Stimulated activated naive B cell treated with anti-CD40 and anti-IgM and Interleukin-4, amounts not matched to agents 10 μg/mL and 1 μg/mL and 100 μg/mL, for 72 hours (primary cell): ENCODE results near the gene CCDC27.

Experiments used
- ATAC-seq, 2 donors: fragments of 150-1000 bp; cut with Tn5 transposase; replicated peaks; 2 replicates each; pipeline ENCODE4 v1.10.0; 2021; ENCODE audit warnings: moderate library complexity in 1 of 2
- DNase-seq: peaks from one replicate; pipeline ENCODE4 v3.0.0; 2021
- H3K27ac Mint-ChIP-seq: one replicate; pipeline ENCODE4 v1.8.0; 2022; ENCODE audit warnings: mild to moderate bottlenecking, mixed read lengths
- H3K27me3 Mint-ChIP-seq, 2 donors: one replicate each; pipeline ENCODE4 v1.8.0; 2022; ENCODE audit warnings: mixed read lengths in 2 of 2
- H3K36me3 Mint-ChIP-seq, 2 donors: one replicate each; pipeline ENCODE4 v1.8.0; 2022; ENCODE audit warnings: mixed read lengths in 2 of 2, mild to moderate bottlenecking in 1 of 2
- H3K4me1 Mint-ChIP-seq, 2 donors: one replicate each; pipeline ENCODE4 v1.8.0; 2022; ENCODE audit warnings: mixed read lengths in 2 of 2, mild to moderate bottlenecking in 1 of 2
- H3K4me3 Mint-ChIP-seq, 2 donors: one replicate each; pipeline ENCODE4 v1.8.0; 2022; ENCODE audit warnings: mild to moderate bottlenecking in 2 of 2, mixed read lengths in 2 of 2, moderate library complexity in 1 of 2
- H3K9me3 Mint-ChIP-seq, 2 donors: one replicate each; pipeline ENCODE4 v1.8.0; 2022; ENCODE audit warnings: mixed read lengths in 2 of 2, mild to moderate bottlenecking in 1 of 2

CCDC27 gene

GRCh38 chr1:3752400-3752945 lies at the start of gene CCDC27:
CCDC27 (plus strand) TSS chr1:3752450; CDS start chr1:3752482, 32 bp downstream.
- Mint-ChIP-seq H3K27me3 (peaks cover 19 to 28% of the 10 kb centered on the region in 2 donors), H3K4me1 (peaks cover 8 to 10% of the 10 kb centered on the region in 2 donors), H3K4me3 (no peak within 1 kb of the TSS), H3K9me3 (no peaks in the 10 kb centered on the region), H3K36me3 (no peaks in the 10 kb centered on the region), H3K27ac (no peak within 1 kb of the TSS)
- DNase-seq (no peak), ATAC-seq (no peak)

- H3K9me3 Mint-ChIP-seq: no peaks in the 10 kb centered on the region
- H3K27ac Mint-ChIP-seq: no peak overlapping the region
- no peak for DNase-seq
- no peak for ATAC-seq
- no peaks in the 10 kb centered on the region for H3K36me3 Mint-ChIP-seq
- H3K4me3 Mint-ChIP-seq: no peak overlapping the region
- H3K4me1 Mint-ChIP-seq: peaks cover 8 to 11% of the 10 kb centered on the region in 2 donors
- peaks cover 39 to 50% of the 10 kb centered on the region in 2 donors for H3K27me3 Mint-ChIP-seq
Measured at GRCh38 chr1:3702528-3702927, 49.7 kb upstream of the CCDC27 start.

- ATAC-seq: no peak
- peaks cover 36 to 50% of the 10 kb centered on the region in 2 donors for H3K27me3 Mint-ChIP-seq
- no peaks in the 10 kb centered on the region for H3K9me3 Mint-ChIP-seq
- no peaks in the 10 kb centered on the region for H3K36me3 Mint-ChIP-seq
- no peak overlapping the region for H3K27ac Mint-ChIP-seq
- no peak overlapping the region for H3K4me3 Mint-ChIP-seq
- DNase-seq: no peak
- peaks cover 8 to 11% of the 10 kb centered on the region in 2 donors for H3K4me1 Mint-ChIP-seq
Measured at GRCh38 chr1:3702990-3703728, 49.1 kb upstream of the CCDC27 start.

- no peaks in the 10 kb centered on the region for H3K9me3 Mint-ChIP-seq
- H3K27me3 Mint-ChIP-seq: peaks cover 31 to 52% of the 10 kb centered on the region in 2 donors
- no peak overlapping the region for H3K27ac Mint-ChIP-seq
- ATAC-seq (peak; percentile 24 to 25), DNase-seq (no peak)
- no peaks in the 10 kb centered on the region for H3K36me3 Mint-ChIP-seq
- peak overlapping the region; percentile 41 to 53 for H3K4me3 Mint-ChIP-seq
- peaks cover 8 to 11% of the 10 kb centered on the region in 2 donors for H3K4me1 Mint-ChIP-seq
Measured at GRCh38 chr1:3703786-3704371, 48.4 kb upstream of the CCDC27 start.

- Mint-ChIP-seq H3K36me3 (no peaks in the 10 kb centered on the region), H3K4me1 (peaks cover 8 to 11% of the 10 kb centered on the region in 2 donors), H3K27ac (no peak overlapping the region), H3K4me3 (no peak overlapping the region), H3K27me3 (peaks cover 37 to 60% of the 10 kb centered on the region in 2 donors), H3K9me3 (no peaks in the 10 kb centered on the region)
- ATAC-seq (no peak), DNase-seq (no peak)
Measured at GRCh38 chr1:3705341-3705950, 46.8 kb upstream of the CCDC27 start.

GRCh38 chr1:3706651-3707297 lies 45.5 kb upstream of the CCDC27 start:
- H3K4me3 Mint-ChIP-seq: no peak overlapping the region
- no peak for DNase-seq
- H3K9me3 Mint-ChIP-seq: no peaks in the 10 kb centered on the region
- H3K27ac Mint-ChIP-seq: no peak overlapping the region
- peaks cover 8 to 11% of the 10 kb centered on the region in 2 donors for H3K4me1 Mint-ChIP-seq
- ATAC-seq: no peak
- H3K27me3 Mint-ChIP-seq: peaks cover 42 to 67% of the 10 kb centered on the region in 2 donors
- no peaks in the 10 kb centered on the region for H3K36me3 Mint-ChIP-seq

- Mint-ChIP-seq H3K9me3 (no peaks in the 10 kb centered on the region), H3K27me3 (peaks cover 48 to 73% of the 10 kb centered on the region in 2 donors), H3K4me3 (no peak overlapping the region), H3K36me3 (no peaks in the 10 kb centered on the region), H3K27ac (no peak overlapping the region), H3K4me1 (peaks cover 8 to 11% of the 10 kb centered on the region in 2 donors)
- ATAC-seq: no peak
- DNase-seq: no peak
Measured at GRCh38 chr1:3707298-3707938, 44.8 kb upstream of the CCDC27 start.

GRCh38 chr1:3707939-3708328 lies 44.3 kb upstream of the CCDC27 start:
- no peak overlapping the region for H3K27ac Mint-ChIP-seq
- peaks cover 49 to 71% of the 10 kb centered on the region in 2 donors for H3K27me3 Mint-ChIP-seq
- H3K9me3 Mint-ChIP-seq: no peaks in the 10 kb centered on the region
- peaks cover 8 to 11% of the 10 kb centered on the region in 2 donors for H3K4me1 Mint-ChIP-seq
- ATAC-seq (no peak), DNase-seq (no peak)
- H3K4me3 Mint-ChIP-seq: no peak overlapping the region
- H3K36me3 Mint-ChIP-seq: no peaks in the 10 kb centered on the region

- no peaks in the 10 kb centered on the region for H3K36me3 Mint-ChIP-seq
- H3K4me1 Mint-ChIP-seq: peaks cover 5 to 7% of the 10 kb centered on the region in 2 donors
- ATAC-seq (no peak), DNase-seq (no peak)
- no peak overlapping the region for H3K4me3 Mint-ChIP-seq
- peaks cover 45 to 70% of the 10 kb centered on the region in 2 donors for H3K27me3 Mint-ChIP-seq
- no peak overlapping the region for H3K27ac Mint-ChIP-seq
- H3K9me3 Mint-ChIP-seq: no peaks in the 10 kb centered on the region
Measured at GRCh38 chr1:3708791-3709190, 43.5 kb upstream of the CCDC27 start.

GRCh38 chr1:3710251-3710650 lies 42.0 kb upstream of the CCDC27 start:
- Mint-ChIP-seq H3K27ac (no peak overlapping the region), H3K4me1 (no peaks in the 10 kb centered on the region), H3K9me3 (no peaks in the 10 kb centered on the region), H3K27me3 (peaks cover 37 to 60% of the 10 kb centered on the region in 2 donors), H3K4me3 (no peak overlapping the region), H3K36me3 (no peaks in the 10 kb centered on the region)
- no peak for ATAC-seq
- DNase-seq: no peak

- DNase-seq (no peak), ATAC-seq (no peak)
- no peaks in the 10 kb centered on the region for H3K4me1 Mint-ChIP-seq
- H3K9me3 Mint-ChIP-seq: no peaks in the 10 kb centered on the region
- H3K4me3 Mint-ChIP-seq: no peak overlapping the region
- H3K36me3 Mint-ChIP-seq: no peaks in the 10 kb centered on the region
- H3K27me3 Mint-ChIP-seq: peaks cover 41 to 67% of the 10 kb centered on the region in 2 donors
- no peak overlapping the region for H3K27ac Mint-ChIP-seq
Measured at GRCh38 chr1:3711381-3711779, 40.9 kb upstream of the CCDC27 start.

GRCh38 chr1:3711780-3712451 lies 40.3 kb upstream of the CCDC27 start:
- ATAC-seq: no peak
- H3K27ac Mint-ChIP-seq: no peak overlapping the region
- no peaks in the 10 kb centered on the region for H3K4me1 Mint-ChIP-seq
- no peak overlapping the region for H3K4me3 Mint-ChIP-seq
- H3K9me3 Mint-ChIP-seq: no peaks in the 10 kb centered on the region
- DNase-seq: no peak
- no peaks in the 10 kb centered on the region for H3K36me3 Mint-ChIP-seq
- peaks cover 46 to 67% of the 10 kb centered on the region in 2 donors for H3K27me3 Mint-ChIP-seq
